ENCODE measurements around the gene BAIAP3. TPM values are rescaled to one million over a fixed set of nuclear protein-coding genes. Genes with fewer than 3 reads are reported as not detected.

The BAIAP3 gene
- total RNA-seq, 1 donor from 2014 or later = 6.5 TPM

DNA sequence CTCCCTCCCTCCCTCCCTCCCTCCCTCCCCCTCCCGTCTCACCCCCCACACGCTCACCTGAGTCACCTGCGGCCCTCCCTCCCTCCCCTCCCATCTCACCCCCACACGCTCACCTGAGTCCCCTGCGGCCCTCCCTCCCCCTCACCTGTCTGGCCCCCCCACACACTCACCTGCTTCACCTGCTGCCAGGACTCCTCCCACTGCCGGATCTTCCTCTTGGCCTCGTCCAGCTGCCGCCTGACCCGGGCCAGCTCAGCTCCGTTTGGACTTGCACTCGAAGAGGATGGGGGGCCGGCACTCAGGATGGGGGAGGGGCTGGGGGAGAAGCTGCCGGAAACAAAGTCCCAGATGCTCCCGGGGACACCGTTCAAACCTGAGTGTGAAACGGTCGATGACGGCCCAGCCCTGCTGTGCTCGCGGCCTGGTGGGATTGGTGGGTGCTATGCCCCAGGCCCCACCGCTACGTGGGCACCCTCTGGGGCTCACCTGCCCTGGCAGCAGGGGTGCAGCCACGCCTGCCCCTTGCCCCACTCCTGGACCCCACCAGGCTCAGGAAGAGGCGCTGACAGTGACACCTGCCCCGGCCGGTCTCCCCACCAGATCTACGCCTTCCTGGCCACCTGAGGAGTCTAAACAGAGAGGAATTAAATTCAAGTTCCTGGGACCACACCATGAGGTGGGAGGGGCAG, 34.2 kb downstream of the BAIAP3 start:
- DNase-seq (ENCODE audit: low spot score) = no peak
- H3K36me3 Mint-ChIP-seq (ENCODE audit: low read depth, unreplicated experiment) = peaks cover 3% of the 10 kb centered on the region
- no peaks in the 10 kb centered on the region for H3K9me3 Mint-ChIP-seq (ENCODE audit: unreplicated experiment)
- H3K4me3 Mint-ChIP-seq (ENCODE audit: unreplicated experiment) = no peak overlapping the region
- H3K27ac Mint-ChIP-seq (ENCODE audit: unreplicated experiment) = no peak overlapping the region
- TF ChIP-seq, protein P1, sequence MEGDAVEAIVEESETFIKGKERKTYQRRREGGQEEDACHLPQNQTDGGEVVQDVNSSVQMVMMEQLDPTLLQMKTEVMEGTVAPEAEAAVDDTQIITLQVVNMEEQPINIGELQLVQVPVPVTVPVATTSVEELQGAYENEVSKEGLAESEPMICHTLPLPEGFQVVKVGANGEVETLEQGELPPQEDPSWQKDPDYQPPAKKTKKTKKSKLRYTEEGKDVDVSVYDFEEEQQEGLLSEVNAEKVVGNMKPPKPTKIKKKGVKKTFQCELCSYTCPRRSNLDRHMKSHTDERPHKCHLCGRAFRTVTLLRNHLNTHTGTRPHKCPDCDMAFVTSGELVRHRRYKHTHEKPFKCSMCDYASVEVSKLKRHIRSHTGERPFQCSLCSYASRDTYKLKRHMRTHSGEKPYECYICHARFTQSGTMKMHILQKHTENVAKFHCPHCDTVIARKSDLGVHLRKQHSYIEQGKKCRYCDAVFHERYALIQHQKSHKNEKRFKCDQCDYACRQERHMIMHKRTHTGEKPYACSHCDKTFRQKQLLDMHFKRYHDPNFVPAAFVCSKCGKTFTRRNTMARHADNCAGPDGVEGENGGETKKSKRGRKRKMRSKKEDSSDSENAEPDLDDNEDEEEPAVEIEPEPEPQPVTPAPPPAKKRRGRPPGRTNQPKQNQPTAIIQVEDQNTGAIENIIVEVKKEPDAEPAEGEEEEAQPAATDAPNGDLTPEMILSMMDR (IDR thresholded peaks at IDR 0.05; ENCODE audit: unreplicated experiment) = no peak
- peaks cover 1% of the 10 kb centered on the region for H3K27me3 Mint-ChIP-seq (ENCODE audit: unreplicated experiment)
- H3K4me1 Mint-ChIP-seq (ENCODE audit: unreplicated experiment) = no peaks in the 10 kb centered on the region

DNA sequence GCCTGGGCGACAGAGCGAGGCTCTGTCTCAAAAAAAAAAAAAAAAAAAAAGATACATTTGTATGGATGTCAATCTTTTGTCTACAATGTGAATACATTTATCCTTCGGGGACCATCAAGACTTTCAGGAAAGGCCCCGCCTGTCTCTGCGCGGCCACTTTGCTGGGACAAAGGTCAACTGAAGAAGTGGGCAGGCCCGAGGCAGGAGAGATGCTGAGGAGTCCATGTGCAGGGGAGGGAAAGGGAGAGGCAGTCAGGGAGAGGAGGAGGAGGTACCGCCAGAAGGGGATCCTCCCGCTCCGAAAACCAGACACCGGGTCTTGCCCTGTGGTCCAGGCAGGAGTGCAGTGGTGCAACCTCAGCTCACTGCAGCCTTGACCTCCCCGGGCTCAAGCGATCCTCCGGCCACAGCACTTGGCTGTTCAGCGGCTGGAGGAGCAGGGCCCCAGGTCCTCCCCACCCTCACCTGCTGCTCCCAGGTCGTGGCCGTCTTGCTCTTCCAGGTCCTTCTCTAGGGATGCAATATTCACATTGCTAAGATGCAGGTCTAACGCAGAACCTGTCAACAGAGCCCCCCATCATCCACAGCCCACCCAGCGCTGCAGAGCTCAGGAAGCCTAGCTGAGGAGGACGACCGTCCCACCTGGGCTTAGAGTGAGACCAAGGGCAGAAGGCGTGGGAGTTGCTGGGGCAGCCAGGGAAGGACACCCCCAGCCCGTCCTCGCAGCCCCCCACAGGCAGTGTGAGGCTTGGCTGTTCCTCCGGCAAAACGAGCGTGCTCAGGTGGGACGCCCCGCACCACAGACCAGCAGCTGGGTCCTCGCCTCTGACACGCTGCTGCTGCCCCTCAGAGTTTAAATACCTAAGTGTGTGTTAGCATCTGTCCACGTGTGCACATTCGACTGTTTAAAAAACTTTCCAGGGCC, 37.9 kb downstream of the BAIAP3 start:
- no peaks in the 10 kb centered on the region for H3K4me1 Mint-ChIP-seq (ENCODE audit: unreplicated experiment)
- H3K36me3 Mint-ChIP-seq (ENCODE audit: low read depth, unreplicated experiment) = peaks cover under 1% of the 10 kb centered on the region
- DNase-seq (ENCODE audit: low spot score) = no peak
- H3K4me3 Mint-ChIP-seq (ENCODE audit: unreplicated experiment) = no peak overlapping the region
- H3K9me3 Mint-ChIP-seq (ENCODE audit: unreplicated experiment) = no peaks in the 10 kb centered on the region
- no peak overlapping the region for H3K27ac Mint-ChIP-seq (ENCODE audit: unreplicated experiment)
- TF ChIP-seq, protein P1 (IDR thresholded peaks at IDR 0.05; ENCODE audit: unreplicated experiment) = no peak
- H3K27me3 Mint-ChIP-seq (ENCODE audit: unreplicated experiment) = peaks cover 3% of the 10 kb centered on the region

DNA sequence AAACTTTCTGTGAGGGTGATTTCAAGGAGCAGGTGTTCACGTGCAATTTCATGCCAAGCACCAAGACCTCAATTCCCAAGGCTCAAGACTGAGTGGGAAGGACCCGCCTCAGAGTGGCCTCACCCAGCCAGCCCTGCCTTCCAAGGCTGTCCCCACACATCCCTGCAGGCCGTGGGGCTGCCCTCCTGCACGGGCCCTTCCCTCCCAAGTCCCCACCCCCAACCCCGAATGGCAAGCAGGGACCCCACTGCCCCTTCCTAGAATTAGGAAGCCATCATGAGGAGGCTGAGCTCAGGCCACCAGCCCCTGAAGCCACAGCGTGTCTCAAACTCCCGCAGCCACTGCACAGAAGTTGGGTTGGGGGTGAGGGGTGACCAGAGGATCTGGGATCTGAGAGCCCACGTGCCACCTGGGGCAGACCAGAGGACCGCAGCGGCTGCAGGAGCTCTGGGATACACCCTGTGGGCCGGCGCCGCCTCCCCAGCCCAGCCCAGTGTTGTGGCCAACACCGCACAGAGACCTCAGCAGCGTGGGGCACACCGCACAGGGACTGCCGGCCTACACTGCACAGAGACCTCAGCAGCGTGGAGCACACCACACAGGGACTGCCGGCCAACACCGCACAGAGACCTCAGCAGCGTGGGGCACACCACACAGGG, 39.0 kb downstream of the BAIAP3 start:
- Mint-ChIP-seq H3K4me1 (ENCODE audit: unreplicated experiment) (no peaks in the 10 kb centered on the region), H3K36me3 (ENCODE audit: low read depth, unreplicated experiment) (peaks cover 5% of the 10 kb centered on the region), H3K27me3 (ENCODE audit: unreplicated experiment) (peaks cover 3% of the 10 kb centered on the region), H3K4me3 (ENCODE audit: unreplicated experiment) (no peak overlapping the region), H3K9me3 (ENCODE audit: unreplicated experiment) (no peaks in the 10 kb centered on the region), H3K27ac (ENCODE audit: unreplicated experiment) (no peak overlapping the region)
- TF ChIP-seq, protein P1 (IDR thresholded peaks at IDR 0.05; ENCODE audit: unreplicated experiment) = no peak
- DNase-seq (ENCODE audit: low spot score) = no peak

DNA sequence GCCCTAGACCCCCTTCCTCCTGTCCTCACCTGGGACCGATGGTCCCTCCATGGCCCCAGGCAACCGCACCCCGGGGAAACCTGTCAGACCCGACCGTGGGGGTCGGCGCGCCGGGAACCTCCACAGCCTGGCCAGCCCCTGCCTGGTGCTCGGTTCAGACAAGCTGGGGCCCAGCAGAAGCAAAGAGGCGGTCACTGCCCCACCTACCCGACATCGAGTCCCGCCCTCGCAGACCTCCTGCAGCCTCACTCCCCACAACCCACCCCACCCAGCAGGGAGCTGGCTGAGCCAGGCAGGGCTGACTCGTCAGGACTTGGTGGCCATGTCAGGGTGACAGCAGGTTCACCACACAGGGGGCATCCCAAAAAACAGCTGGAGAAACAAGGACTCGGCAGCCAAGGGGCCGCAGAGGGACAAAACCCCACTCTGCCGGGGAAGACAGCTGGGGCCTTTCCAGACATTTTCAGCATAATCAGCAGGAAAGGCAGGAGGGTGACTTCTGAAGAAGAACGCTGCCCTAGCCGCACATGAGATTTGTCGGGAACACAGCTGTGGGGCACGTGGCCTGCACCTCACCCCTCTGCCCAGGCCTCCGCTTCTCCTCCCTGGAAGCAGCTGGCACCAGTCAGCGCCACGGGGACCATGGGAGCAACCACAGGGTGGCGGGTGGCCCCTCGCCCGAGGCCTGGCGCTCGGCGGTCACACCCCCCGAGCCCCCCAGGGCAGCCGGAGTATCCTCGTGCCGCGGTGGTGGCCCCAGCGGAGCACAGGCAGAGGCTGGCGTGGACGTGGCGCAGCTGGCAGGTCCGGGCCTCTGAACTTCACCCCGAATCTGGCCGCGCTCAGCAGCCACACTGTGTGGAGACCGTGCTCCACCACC, 41.2 kb downstream of the BAIAP3 start:
- Mint-ChIP-seq H3K36me3 (ENCODE audit: low read depth, unreplicated experiment) (peaks cover 9% of the 10 kb centered on the region), H3K27ac (ENCODE audit: unreplicated experiment) (no peak overlapping the region), H3K4me1 (ENCODE audit: unreplicated experiment) (peaks cover 9% of the 10 kb centered on the region), H3K4me3 (ENCODE audit: unreplicated experiment) (no peak overlapping the region), H3K27me3 (ENCODE audit: unreplicated experiment) (peaks cover 7% of the 10 kb centered on the region), H3K9me3 (ENCODE audit: unreplicated experiment) (no peaks in the 10 kb centered on the region)
- TF ChIP-seq, protein P1 (IDR thresholded peaks at IDR 0.05; ENCODE audit: unreplicated experiment) = no peak
- DNase-seq (ENCODE audit: low spot score) = no peak
